Measurements from ENCODE around the gene TPM4.
"Not testable (repeated sequence)": the region's sequence is repeated elsewhere in the genome, so short reads cannot be mapped to it uniquely, and the experiment has no call there.

The TPM4 gene

GRCh38 chr19:16098821-16099220 lies 22.5 kb downstream of the TPM4 start:
- ChIA-PET CTCF (interaction anchor here (1.7 to 6.9 kb wide), 3 partner anchors 12 to 36 kb away, joined by 3 to 55 read pairs (median 7); no protein-coding TSS in a partner anchor), POLR2A (no interaction called here)
- no peak for TF ChIP-seq CTCF (IDR thresholded peaks at IDR 0.05; ENCODE audit: control extremely low read depth, extremely low read depth, low read depth, missing control alignments)
- no peak for DNase-seq (ENCODE audit: extremely low spot score)

- ChIA-PET CTCF (interaction anchor here (0.8 to 6.9 kb wide), 3 partner anchors 11 to 18 kb away, joined by 3 to 55 read pairs (median 7); no protein-coding TSS in a partner anchor), POLR2A (interaction anchor here (1.0 kb wide), 1 partner anchor 12 kb away, joined by 3 read pairs; the partner anchor contains the start of gene RAB8A)
- DNase-seq (ENCODE audit: extremely low spot score): not testable (repeated sequence)
Observed at GRCh38 chr19:16099314-16099965, 23.1 kb downstream of the TPM4 start.

- ChIA-PET CTCF (interaction anchor here (1.2 to 6.9 kb wide), 2 partner anchors 15 to 85 kb away, joined by 3 to 55 read pairs; partner anchors contain the start of gene FAM32A), POLR2A (interaction anchor here (1.0 kb wide), 1 partner anchor 11 kb away, joined by 3 read pairs; the partner anchor contains the start of gene RAB8A)
- TF ChIP-seq CTCF (IDR thresholded peaks at IDR 0.05; ENCODE audit: control extremely low read depth, extremely low read depth, low read depth, missing control alignments): no peak
- no peak for DNase-seq (ENCODE audit: extremely low spot score)
Observed at GRCh38 chr19:16100524-16100923, 24.2 kb downstream of the TPM4 start.

GRCh38 chr19:16104722-16105121 lies 28.4 kb downstream of the TPM4 start:
- ChIA-PET POLR2A (interaction anchor here (0.7 kb wide), 1 partner anchor 8 kb away, joined by 3 read pairs; no protein-coding TSS in a partner anchor), CTCF (interaction anchor here (1.3 to 2.0 kb wide), 2 partner anchors 10 to 13 kb away, joined by 3 to 7 read pairs; no protein-coding TSS in a partner anchor)
- TF ChIP-seq CTCF (IDR thresholded peaks at IDR 0.05; ENCODE audit: control extremely low read depth, extremely low read depth, low read depth, missing control alignments): no peak
- no peak for DNase-seq (ENCODE audit: extremely low spot score)

GRCh38 chr19:16106121-16106520 lies 29.8 kb downstream of the TPM4 start:
- ChIA-PET CTCF (interaction anchor here (2.0 kb wide), 1 partner anchor 11 kb away, joined by 7 read pairs; no protein-coding TSS in a partner anchor), POLR2A (no interaction called here)
- TF ChIP-seq CTCF (IDR thresholded peaks at IDR 0.05; ENCODE audit: control extremely low read depth, extremely low read depth, low read depth, missing control alignments): no peak
- DNase-seq (ENCODE audit: extremely low spot score): no peak

- peak; percentile 98 for DNase-seq (ENCODE audit: extremely low spot score)
- CTCF ChIA-PET: interaction anchor here (1.0 to 2.7 kb wide), 28 partner anchors 8 to 86 kb away, joined by 3 to 18 read pairs (median 5); partner anchors contain the start of genes AP1M1, FAM32A, HSH2D and TPM4
- POLR2A ChIA-PET: interaction anchor here (0.6 to 1.8 kb wide), 3 partner anchors 11 to 23 kb away, joined by 3 to 4 read pairs (median 4); no protein-coding TSS in a partner anchor
- TF ChIP-seq CTCF (IDR thresholded peaks at IDR 0.05; ENCODE audit: control extremely low read depth, extremely low read depth, low read depth, missing control alignments): peak; percentile 90
Observed at GRCh38 chr19:16111160-16111908, 35.0 kb downstream of the TPM4 start, which contains the start of gene RAB8A. Gene RAB8A (plus strand): TSS chr19:16111889. CDS start chr19:16111902, 13 bp downstream.
